HG03196 (cell line): Measurements from ENCODE around the gene INSR.
"Not testable (repeated sequence)": the region's sequence is repeated elsewhere in the genome, so short reads cannot be mapped to it uniquely, and the experiment has no call there.

Experiments used
- ATAC-seq: cut with Tn5 transposase; IDR thresholded peaks from one replicate; pipeline ENCODE4 v1.9.1; 2021; ENCODE audit not compliant: unreplicated experiment

Gene INSR

DNA sequence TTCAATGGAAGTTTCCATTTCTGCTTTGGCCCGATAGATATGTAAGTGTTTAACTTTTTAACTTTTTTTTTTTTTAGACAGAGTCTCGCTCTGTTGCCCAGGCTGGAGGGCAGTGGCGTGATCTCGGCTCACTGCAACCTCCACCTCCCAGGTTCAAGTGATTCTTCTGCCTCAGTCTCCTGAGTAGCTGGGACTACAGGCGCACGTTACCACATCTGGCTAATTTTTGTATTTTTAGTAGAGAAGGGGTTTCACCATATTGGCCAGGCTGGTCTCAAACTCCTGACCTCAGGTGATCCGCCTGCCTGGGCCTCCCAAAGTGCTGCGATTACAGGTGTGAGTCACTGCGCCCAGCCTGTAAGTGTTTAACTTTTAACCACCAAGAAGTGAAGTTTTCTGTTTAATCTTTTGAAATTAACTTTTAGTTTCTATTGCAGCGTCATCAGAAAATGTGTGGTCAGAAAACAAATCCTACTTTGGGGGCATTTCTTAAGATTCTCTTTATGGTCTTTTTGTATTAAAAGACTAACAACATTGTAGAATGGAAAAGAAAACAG lies 147.0 kb downstream of the INSR start:
- ATAC-seq: not testable (repeated sequence)

DNA sequence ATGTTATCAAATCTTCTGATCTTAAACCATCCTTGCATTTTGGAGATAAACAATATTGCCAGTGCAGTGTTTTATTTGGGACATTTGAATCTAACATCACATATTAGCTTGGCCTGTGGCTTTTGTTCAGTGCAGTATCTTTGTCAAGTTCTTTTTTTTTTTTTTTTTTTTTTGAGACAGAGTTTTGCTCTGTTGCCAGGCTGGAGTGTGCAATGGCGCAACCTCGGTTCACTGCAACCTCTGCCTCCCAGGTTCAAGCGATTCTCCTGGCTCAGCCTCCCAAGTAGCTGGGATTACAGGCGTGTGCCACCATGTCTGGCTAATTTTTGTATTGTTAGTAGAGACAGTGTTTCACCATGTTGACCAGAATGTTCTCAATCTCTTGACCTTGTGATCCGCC lies 148.1 kb downstream of the INSR start:
- ATAC-seq: not testable (repeated sequence)

DNA sequence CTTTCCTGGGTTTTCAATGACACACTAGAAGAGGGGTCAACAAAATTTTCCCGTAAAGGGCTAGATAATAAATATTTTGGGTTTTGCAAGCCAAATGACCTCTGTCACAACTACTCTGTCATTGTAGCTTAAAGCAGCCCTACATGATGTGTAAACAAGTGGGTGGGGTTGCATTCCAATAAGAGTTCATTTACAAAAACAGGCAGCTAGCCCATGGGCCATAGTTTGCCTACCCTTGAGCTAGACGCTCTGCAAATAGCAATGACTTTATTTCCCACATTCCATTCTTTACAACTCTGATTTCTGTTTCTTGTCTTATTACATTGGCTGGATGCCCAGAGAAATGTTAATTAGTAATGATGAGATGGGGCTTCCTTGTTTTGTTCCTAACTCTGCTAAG lies 148.7 kb downstream of the INSR start:
- no peak for ATAC-seq

DNA sequence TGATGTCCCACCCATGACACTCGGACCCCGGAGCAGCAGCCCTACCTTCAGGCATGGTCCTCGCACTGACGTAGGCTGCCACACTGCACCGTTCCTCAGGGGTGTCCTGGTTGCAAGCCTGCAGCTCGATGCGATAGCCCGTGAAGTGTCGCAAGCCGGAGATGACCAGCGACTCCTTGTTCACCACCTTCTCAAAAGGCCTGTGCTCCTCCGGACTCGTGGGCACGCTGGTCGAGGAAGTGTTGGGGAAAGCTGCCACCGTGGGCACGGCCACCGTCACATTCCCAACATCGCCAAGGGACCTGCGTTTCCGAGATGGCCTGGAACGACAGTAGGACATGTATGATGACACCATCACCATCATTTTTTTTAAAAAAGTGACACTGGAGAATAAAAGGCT lies 151.4 kb downstream of the INSR start:
- ATAC-seq: no peak

DNA sequence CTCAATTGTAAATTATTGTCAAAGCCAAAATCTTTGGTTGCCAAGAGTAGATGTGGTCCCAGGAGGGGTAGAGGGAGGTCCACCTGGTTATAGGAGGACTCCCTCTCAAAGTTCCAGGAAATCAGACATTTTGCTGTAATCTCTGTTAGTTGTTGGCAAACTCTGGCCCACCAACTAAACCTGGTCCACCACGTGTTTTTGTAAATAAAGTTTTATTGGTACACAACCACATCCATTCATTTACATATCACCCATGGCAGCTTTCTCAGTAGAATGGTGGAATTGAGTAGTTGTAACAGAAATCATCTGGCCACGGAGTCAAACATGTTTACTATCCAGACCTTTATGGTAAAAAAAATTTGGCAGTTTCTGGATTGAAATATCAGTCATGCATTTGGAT lies 154.1 kb downstream of the INSR start:
- no peak for ATAC-seq

DNA sequence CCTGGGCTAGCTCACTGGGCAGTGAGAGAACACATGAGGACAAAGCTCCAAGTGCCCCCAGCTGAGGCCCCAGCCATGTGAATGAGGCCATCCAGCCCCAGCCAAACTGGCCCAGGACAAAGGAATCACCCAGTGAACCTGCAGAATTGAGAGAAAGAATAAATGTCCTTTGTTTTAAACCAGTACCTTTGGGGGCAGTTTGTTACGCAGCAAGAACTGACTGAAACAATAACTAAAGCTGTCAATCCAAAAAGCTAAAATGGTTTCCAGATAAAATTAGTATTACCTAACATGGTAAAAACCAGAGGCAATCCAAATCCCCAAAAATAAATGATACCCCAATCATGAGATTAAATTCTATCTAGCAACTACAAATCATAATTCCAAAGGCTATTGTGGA lies 155.1 kb downstream of the INSR start:
- ATAC-seq: no peak

DNA sequence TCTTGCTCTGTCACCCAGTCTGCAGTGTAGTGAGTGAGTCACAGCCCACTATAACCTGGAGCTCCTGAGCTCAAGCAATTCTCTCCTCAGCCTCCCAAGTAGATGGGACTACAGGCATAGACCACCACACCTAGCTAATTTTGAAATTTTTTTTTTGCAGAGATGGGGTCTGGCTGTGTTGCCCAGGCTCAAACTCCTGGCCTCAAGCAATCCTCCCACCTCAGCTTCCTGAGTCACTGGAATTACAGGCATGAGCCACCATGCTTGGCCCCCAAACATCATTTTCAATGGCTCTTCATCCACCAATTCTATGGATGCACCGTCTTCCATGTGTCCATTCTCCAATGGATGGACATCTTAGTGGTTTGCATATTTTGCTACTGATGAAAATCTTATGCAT lies 155.8 kb downstream of the INSR start:
- ATAC-seq: no peak

DNA sequence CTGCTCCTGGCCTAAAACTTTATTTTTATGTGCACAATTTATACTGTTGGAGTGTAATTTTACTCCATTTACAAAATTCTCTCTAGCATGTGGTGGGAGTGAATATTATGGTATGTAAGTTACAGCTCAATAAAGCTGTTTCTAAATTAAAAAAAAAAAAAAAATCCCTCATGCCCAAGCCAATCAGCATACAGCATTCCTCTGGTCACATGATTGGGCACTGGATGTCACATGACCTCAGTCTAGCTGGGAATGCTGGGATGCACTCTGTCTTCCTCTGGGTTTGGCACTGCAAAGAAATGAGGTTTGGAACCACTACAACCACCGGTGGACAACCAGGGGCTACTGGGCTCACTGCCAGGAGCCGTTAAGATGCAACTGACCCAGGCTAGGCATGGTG lies 157.1 kb downstream of the INSR start:
- ATAC-seq: no peak

DNA sequence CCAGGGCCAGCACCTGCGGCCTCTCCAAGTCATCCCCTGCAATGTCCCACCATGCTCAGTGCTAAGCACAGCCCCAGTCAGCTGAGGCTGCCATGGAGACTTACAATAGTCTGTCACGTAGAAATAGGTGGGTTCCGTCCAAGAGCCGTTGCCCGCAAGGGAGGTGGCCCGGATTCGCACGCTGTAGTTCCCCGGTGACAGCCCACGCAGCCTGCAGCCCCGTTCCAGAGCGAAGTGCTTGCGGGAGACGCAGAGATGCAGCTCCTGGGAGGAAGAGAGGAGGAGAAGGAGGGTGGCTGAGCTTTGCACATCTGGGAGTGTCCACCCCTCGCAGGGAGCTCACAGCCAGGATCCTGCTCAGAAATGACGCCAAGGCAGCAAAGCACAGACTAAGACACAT lies 162.2 kb downstream of the INSR start:
- ATAC-seq: no peak

DNA sequence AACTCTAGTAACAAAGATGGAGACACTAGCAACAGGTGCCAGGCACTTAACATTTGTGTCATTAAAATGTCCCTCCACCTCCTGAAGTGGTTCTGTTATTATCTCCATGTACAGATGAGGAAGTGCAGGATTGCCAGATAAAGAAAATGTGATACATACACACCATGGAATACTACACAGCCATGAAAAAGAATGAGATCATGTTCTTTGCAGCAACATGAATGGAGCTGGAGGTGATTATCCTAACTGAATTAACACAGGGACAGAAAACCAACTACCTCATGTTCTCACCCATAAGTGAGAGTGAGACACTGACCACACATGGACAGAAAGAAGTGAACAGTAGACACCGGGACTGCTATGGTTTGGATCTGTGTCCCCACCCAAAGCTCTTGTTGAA lies 164.2 kb downstream of the INSR start:
- no peak for ATAC-seq

DNA sequence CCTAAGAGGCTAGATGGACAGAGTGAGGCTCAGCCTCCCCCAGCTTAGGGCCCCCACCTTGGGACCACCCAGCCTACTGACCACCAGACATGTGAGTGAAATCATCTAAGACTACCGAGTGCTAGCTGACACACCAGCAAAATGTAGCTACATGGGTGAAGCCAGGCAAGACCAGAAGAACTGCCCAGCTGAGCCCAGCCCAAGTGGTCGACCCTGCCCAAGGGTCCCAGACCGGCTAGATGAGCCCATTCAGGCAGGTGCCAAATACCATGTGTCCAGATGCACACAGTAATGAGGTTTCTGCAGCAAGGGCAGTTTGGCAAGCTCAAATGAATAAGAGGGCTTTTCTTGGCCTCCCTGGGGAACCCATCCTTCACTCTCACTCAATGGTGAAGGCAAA lies 168.1 kb downstream of the INSR start:
- no peak for ATAC-seq

DNA sequence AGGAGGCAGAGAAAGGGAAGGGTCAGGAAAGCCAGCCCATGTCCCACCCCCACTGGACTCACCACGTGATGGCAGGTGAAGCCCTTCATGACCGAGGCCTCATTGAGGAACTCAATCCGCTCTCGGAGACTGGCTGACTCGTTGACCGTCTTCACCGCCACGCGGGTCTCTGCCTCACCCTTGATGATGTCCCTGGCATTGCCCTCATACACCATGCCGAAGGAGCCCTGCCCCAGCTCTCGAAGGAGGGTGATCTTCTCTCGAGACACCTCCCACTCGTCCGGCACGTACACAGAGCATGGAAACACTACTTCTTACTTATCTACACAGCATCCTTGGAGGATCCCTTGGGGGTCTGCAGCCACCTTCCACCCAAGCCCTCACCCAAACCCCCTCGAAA lies 169.0 kb downstream of the INSR start:
- ATAC-seq: no peak

DNA sequence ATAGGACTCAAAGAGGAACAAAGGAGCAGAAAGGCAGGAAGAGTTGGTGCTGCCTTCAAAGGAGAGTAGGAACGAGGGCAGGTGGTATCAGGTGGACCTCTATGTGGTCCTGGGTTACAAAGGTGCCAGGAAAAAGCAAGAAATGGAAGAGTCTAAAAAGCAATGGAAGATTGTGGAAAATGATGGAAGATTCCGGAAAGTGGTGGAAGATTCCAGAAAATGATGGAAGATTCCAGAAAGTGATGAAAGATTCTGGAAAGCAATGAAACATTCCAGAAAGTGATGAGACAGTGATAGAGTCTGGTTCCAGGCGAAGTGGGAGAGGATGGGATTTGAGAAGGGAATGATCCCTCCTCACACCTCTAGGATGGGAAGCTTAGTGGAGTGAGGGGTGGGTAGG lies 169.4 kb downstream of the INSR start:
- ATAC-seq: no peak

DNA sequence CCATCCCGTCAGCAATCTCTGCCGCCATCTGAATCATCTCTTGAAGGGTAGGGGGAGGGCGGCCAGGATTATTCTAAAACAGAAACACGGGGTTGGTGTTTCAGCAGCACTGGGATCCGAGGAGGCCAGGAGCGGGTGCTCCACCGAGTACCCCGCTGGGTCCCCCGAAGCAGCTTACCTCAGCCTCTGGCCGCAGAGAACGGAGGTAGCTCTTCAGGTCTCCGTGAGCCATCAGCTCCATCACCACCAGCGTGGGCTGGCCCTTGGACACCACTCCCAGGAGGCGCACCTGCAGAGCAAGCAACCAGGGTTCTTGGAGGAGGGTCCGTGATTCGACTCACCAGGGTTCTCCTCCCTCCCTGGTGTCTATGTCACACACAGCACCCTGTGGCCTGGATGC lies 171.5 kb downstream of the INSR start:
- no peak for ATAC-seq

DNA sequence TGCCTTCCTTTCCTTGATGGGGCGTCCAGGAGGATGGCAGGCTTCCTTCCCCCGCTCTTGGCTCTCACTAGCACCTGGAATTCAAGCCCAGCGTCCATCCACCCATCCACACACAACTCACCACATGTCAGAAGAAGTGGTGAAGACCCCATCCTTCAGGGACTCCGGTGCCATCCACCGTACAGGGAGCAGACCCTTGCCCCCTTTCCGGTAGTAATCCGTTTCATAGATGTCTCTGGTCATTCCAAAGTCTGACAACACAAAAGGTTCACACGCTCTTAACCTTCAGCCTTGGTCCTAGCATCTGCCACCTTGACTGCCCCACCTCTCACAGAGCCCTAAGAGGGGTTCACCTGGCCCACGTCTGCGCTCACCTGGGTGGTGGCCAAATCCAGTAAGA lies 173.7 kb downstream of the INSR start:
- ATAC-seq: no peak

DNA sequence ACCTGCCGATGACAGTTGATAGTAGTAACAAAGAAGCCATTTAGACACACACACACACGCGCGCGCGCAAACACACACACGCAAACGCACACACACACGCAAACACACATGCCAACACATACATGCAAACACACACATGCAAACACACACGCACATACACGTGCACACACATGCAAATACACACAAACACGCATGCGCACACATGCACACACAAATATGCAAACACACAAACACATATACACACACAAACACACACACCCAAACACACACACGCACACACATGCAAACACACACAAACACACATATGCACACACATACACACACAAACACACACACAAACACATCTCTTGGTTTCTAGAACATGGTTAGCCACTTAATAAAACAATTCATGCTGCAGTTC lies 174.6 kb downstream of the INSR start:
- no peak for ATAC-seq

DNA sequence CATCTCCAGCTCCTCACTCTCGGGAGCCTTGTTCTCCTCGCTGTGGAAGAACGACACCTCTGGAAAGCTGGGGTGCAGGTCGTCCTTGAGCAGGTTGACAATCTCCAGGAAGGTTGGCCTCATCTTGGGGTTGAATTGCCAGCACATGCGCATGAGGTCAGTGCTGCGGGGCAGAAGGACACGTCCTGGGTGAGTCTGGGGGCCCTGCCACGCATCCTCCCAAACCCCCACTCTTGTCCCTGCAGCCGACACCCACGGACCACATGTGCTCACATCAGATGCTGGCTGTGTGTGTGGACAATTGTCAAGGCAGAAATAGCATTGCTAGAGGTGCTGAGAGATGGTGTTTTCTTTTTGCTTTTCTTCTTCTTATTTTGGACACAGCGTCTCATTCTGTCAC lies 177.0 kb downstream of the INSR start:
- no peak for ATAC-seq

DNA sequence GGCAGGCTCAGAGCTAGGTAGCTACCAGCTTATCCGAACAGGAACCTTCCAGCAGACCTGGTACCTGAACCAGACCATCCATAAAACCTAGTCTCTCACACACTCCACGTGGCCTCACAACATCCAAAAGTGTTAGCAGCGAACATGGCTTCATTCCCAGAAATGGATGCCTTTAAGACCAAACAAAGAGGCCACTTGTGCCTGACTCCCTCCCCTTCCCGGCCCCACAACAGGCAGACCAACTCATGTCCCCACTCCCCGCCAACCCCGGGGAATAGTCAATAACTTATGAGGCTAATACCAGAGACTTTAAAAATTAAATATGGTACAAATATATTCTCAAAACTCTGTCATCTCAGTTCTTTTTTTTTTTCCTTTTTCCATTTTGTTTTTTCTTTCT lies 178.5 kb downstream of the INSR start:
- no peak for ATAC-seq

DNA sequence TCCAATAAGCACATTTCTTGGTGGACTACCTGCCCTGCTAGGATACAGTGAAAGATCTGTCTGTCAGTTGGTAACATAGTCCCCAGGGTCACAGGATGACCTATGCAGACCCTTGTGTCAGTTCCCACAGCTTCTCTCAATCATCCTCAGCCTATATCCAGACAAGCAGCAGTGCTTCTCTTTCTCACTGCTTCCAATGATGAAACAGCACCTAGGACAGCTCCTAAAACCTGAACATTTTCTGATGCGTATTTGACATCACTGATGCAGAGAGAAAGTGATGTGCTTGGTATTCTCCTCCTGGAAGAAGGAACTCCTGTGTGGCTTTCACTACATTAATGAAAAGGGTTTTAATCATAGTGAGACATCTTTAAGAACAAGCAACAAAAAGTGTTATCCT lies 181.0 kb downstream of the INSR start:
- no peak for ATAC-seq

DNA sequence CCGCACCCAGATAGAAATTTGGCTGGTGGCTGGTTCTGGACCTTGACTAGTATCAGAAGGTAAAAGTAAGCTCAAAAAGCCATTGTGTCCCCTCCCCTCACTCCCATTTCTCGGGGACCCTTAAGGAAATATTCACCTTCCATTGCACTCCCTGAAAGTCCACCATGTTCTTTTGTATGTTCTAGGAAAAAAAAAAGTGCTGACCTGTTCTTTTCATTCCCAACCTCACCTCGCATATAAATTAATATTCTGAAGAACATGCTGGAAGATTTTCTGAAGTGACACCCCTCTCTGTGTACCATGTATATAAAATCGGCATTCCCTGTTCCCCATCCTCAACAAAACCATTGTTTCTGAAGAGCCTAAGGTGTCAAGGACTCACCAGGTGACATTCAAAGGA lies 181.5 kb downstream of the INSR start:
- ATAC-seq: no peak

DNA sequence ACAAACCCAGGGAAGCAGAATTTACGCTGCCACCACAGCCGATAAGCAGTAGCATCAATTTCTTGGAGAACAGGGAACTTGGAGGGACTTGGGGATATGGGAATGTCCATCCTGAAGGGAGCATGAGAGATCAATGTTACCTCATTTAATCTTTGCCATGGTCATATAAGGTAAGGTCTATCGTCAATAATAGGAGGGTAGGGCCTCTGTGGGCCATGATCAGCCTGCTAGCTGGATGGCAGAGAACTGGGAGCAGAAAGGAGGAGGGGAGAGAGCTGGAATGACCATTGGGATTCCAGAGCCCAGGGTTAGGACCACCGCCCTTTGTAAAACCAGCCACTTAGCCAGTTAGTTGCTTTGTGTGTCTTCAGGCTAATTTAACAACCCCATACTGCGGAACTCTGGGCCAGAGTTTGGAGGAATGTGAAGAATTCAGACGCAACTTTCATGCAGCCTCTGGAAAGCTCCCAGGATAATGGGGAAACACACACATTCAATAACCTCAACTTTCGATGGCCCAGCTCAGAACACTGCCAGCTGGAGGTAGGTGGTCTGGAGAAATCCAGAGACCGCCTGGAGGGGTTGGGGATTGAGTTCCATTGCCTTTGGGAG lies 184.4 kb downstream of the INSR start:
- no peak for ATAC-seq

DNA sequence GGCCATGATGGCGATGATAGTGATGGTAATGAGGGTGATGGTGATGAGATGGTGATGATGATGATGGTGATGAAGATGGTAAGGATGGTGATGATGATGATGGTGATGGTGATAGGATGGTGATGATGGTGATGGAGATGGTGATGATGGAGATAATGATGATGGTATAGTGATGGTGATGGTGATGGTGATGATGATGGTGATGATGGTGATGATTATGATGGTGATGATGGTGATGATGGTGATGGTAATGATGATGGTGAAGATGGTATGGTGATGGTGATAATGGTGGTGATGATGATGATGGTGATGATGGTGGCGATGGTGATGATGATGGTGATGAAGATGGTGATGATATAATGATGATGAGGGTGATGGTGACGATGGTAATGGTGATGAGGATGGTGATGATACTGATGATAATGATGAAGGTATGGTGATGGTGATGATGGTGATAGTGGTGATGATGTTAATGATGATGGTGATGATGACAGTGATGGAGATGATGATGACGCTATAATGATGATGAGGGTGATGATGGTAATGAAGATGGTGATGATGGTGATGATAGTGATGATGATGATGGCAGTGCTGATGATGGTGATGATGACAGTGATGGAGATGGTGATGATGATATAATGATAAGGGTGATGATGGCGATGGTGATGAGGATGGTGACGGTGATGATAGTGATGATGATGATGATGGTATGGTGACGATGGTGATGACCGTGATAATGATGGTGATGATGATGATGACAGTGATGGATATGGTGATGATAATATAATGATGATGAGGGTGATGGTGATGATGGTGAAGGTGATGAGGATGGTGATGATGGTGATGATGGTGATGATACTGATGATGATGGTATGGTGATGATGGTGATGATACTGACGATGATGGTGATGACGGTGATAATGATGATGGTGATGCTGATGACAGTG lies 187.2 kb downstream of the INSR start:
- ATAC-seq: no peak
